Lung (tissue), 12 donors: ENCODE measurements around the gene DENND2A. TPM values are rescaled to one million over a fixed set of nuclear protein-coding genes. Genes with fewer than 3 reads are reported as not detected.
"Not testable (repeated sequence)": the region's sequence is repeated elsewhere in the genome, so short reads cannot be mapped to it uniquely, and the experiment has no call there.

Source experiments
- ATAC-seq: fragments of 200-7000 bp; cut with Tn5 transposase; one replicate; pipeline ENCODE4 v1.9.1; 2020; ENCODE audit warnings: moderate number of reproducible peaks; ENCODE audit not compliant: insufficient read depth, low FRiP score
- DNase-seq, 3 donors: peaks; one replicate each; pipeline ENCODE4 v3.0.0-alpha.2; 2013 to 2017
- H3K27ac ChIP-seq, 2 donors: one replicate each; pipeline ENCODE4 v1.5.1; 2013; ENCODE audit warnings: mild to moderate bottlenecking in 2 of 2, moderate library complexity in 2 of 2, control low read depth in 1 of 2, inconsistent platforms in 1 of 2, low read depth in 1 of 2, low read length in 1 of 2
- H3K27me3 ChIP-seq, 3 donors: one replicate each; pipeline ENCODE4 v1.5.1; 2013; ENCODE audit warnings: low read length in 2 of 3; ENCODE audit not compliant: control insufficient read depth in 3 of 3, insufficient read depth in 3 of 3
- H3K36me3 ChIP-seq, 4 donors: one replicate each; pipeline ENCODE4 v1.5.1; 2013; ENCODE audit warnings: low read length in 4 of 4, mild to moderate bottlenecking in 1 of 4, moderate library complexity in 1 of 4; ENCODE audit not compliant: control insufficient read depth in 4 of 4, insufficient read depth in 4 of 4
- H3K4me1 ChIP-seq, 5 donors: one replicate each; pipeline ENCODE4 v1.5.1; 2013; ENCODE audit warnings: low read length in 5 of 5, mild to moderate bottlenecking in 2 of 5, moderate library complexity in 1 of 5; ENCODE audit not compliant: control insufficient read depth in 5 of 5, insufficient read depth in 5 of 5
- H3K4me3 ChIP-seq: one replicate; pipeline ENCODE4 v1.5.1; 2013; ENCODE audit warnings: mild to moderate bottlenecking, control low read depth, moderate library complexity
- H3K9ac ChIP-seq, 2 donors: one replicate each; pipeline ENCODE4 v1.5.1; 2013; ENCODE audit warnings: low read length in 2 of 2, control low read depth in 1 of 2; ENCODE audit not compliant: insufficient read depth in 1 of 2
- H3K9me3 ChIP-seq, 4 donors: one replicate each; pipeline ENCODE4 v1.5.1; 2013; ENCODE audit warnings: low read length in 3 of 4, mild to moderate bottlenecking in 1 of 4, moderate library complexity in 1 of 4; ENCODE audit not compliant: control insufficient read depth in 4 of 4, insufficient read depth in 3 of 4
- CTCF ChIP-seq: IDR thresholded peaks from 2 replicates; pipeline ENCODE4 v1.5.1; 2012; ENCODE audit warnings: mild to moderate bottlenecking; ENCODE audit errors: control extremely low read depth, extremely low read depth
- WGBS, 2 donors: extraction: QIAGEN DNeasy Blood & Tissue Kit; methylation state at CpG; one replicate each; pipeline ENCODE4 v1.1.7; 2013; 5-methylcytosine and 5-hydroxymethylcytosine counted together
- polyA plus RNA-seq, 2 donors: library from polyadenylated mRNA; stranded (reverse); fragments of 200-250 nt; gene quantifications; one replicate each; pipeline ENCODE4 v1.2.1, GENCODE V29; 2013
- total RNA-seq, 2 donors: library from RNA; depleted of rRNA in 1 of 2; stranded (reverse); fragments of >200 nt in 1 of 2; gene quantifications; one replicate each; pipeline ENCODE4 v1.2.1, GENCODE V29; 2014 to 2021
- donor health status: control.
- donor health status: control.
- donor health status: Bipolar disorder and iron deficiency.
- donor health status: healthy.
- donor health status: DM: yes; HTN: yes; CAD: no.

DENND2A gene
- total and polyA plus RNA-seq, 4 donors = 4.1 to 32.4 (median 9.7) TPM

GRCh38 chr7:140557809-140558518, 82.6 kb downstream of the DENND2A start:
- no peak overlapping the region for H3K9ac ChIP-seq
- H3K27ac ChIP-seq = no peak overlapping the region
- no peaks in the 10 kb centered on the region for H3K27me3 ChIP-seq
- H3K36me3 ChIP-seq = peaks cover 2 to 28% (median 9%) of the 10 kb centered on the region in 4 donors
- TF ChIP-seq CTCF = no peak
- DNase-seq (no peak), ATAC-seq (no peak)
- H3K9me3 ChIP-seq = no peaks in the 10 kb centered on the region
- no peak overlapping the region for H3K4me3 ChIP-seq
- peaks cover 0 to 2% (median 0%) of the 10 kb centered on the region in 5 donors for H3K4me1 ChIP-seq
- 93 to 94% methylated on average over 13 of the region's 13 CpGs for WGBS, 2 donors

GRCh38 chr7:140557069-140557468, 83.5 kb downstream of the DENND2A start:
- H3K9ac ChIP-seq = no peak overlapping the region
- 93 to 94% methylated on average over 6 of the region's 6 CpGs for WGBS, 2 donors
- no peak overlapping the region for H3K4me3 ChIP-seq
- H3K27me3 ChIP-seq = no peaks in the 10 kb centered on the region
- no peak for ATAC-seq
- no peak for TF ChIP-seq CTCF
- H3K9me3 ChIP-seq = no peaks in the 10 kb centered on the region
- H3K27ac ChIP-seq = no peak overlapping the region
- no peak for DNase-seq
- H3K36me3 ChIP-seq = peaks cover 2 to 23% (median 8%) of the 10 kb centered on the region in 4 donors
- H3K4me1 ChIP-seq = peaks cover 0 to 2% (median 0%) of the 10 kb centered on the region in 5 donors

GRCh38 chr7:140553236-140553635, 87.4 kb downstream of the DENND2A start:
- not testable (repeated sequence) for H3K4me1 ChIP-seq, ATAC-seq, H3K27ac ChIP-seq, H3K27me3 ChIP-seq, DNase-seq, H3K9me3 ChIP-seq, H3K9ac ChIP-seq, H3K4me3 ChIP-seq
- peaks cover 0 to 14% (median 4%) of the 10 kb centered on the region in 4 donors for H3K36me3 ChIP-seq
- WGBS, 2 donors = 73 to 89% methylated on average over 10 of the region's 10 CpGs

GRCh38 chr7:140552240-140552679, 88.4 kb downstream of the DENND2A start:
- no peaks in the 10 kb centered on the region for H3K27me3 ChIP-seq
- H3K9ac ChIP-seq = no peak overlapping the region
- peaks cover 0 to 14% (median 4%) of the 10 kb centered on the region in 4 donors for H3K36me3 ChIP-seq
- TF ChIP-seq CTCF = no peak
- ATAC-seq (no peak), DNase-seq (no peak)
- H3K4me3 ChIP-seq = no peak overlapping the region
- peaks cover 0 to 3% (median 0%) of the 10 kb centered on the region in 5 donors for H3K4me1 ChIP-seq
- no peak overlapping the region for H3K27ac ChIP-seq
- H3K9me3 ChIP-seq = no peaks in the 10 kb centered on the region
- WGBS, 2 donors = 95 to 97% methylated on average over 4 of the region's 4 CpGs
